Measurements from ENCODE around the gene CCN2. TPM values are rescaled to one million over a fixed set of nuclear protein-coding genes. Genes with fewer than 3 reads are reported as not detected.

CCN2 gene
- total RNA-seq, 1 experiment from 2014 or later = 16.1 TPM

DNA sequence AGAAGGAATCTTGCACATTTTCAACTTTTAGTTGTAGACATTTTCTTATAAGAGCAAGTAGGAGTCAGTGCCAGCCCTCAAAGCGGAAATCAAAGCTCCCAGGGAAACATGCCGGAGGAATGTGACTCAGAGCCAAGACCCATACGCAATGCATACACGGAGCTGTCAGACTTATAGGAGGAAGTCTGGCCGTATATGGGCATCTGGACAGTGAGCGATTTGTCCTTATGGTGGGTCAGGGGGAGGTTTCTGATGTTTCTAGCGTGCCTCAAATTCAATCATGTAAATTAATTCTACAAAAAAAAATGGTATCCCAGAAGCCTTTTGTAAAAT lies 3.6 kb upstream of the CCN2 start:
- no peak for TF ChIP-seq CTCF (IDR thresholded peaks at IDR 0.05; ENCODE audit: insufficient read depth in 1 of 2, low read depth in 1 of 2, low read length in 1 of 2, severe bottlenecking in 1 of 2, unreplicated experiment in 1 of 2)
- H3K36me3 ChIP-seq (ENCODE audit: control insufficient read depth, insufficient read depth, low read length) = peaks cover 1% of the 10 kb centered on the region; the same call in 1 of the 2 replicates
- Mint-ChIP-seq H3K9me3 (ENCODE audit: unreplicated experiment) (no peaks in the 10 kb centered on the region), H3K27ac (ENCODE audit: unreplicated experiment) (no peak overlapping the region), H3K4me1 (ENCODE audit: low read depth, unreplicated experiment) (peaks cover 7% of the 10 kb centered on the region), H3K27me3 (ENCODE audit: insufficient read depth, unreplicated experiment) (no peaks in the 10 kb centered on the region), H3K4me3 (ENCODE audit: unreplicated experiment) (no peak overlapping the region), H3K36me3 (ENCODE audit: insufficient read depth, unreplicated experiment) (peaks cover 15% of the 10 kb centered on the region)
- peaks cover 4% of the 10 kb centered on the region; the same call in 1 of the 2 replicates for H3K9me3 ChIP-seq
- intact Hi-C loops (cut with micrococcal nuclease; ENCODE audit: unreplicated experiment) = no loop called here
- no peak overlapping the region for H3K4me3 ChIP-seq (ENCODE audit: low read depth, low read length)
- no peaks in the 10 kb centered on the region for H3K27me3 ChIP-seq (replicated peaks; ENCODE audit: control insufficient read depth, insufficient read depth, low read length)
- BruUV-seq (replicated peaks) = no TSS peak
- ChIA-PET POLR2A (no interaction called here), CTCF (no interaction called here)
- H3K4me1 ChIP-seq = peaks cover 36% of the 10 kb centered on the region
- DNase-seq = peak in 1 of 2 experiments; percentile 27

- Histone ChIP-seq H3K4me1 (peaks cover 31% of the 10 kb centered on the region), H3K27me3 (replicated peaks; ENCODE audit: control insufficient read depth, insufficient read depth, low read length) (no peaks in the 10 kb centered on the region), H3K4me3 (ENCODE audit: low read depth, low read length) (no peak overlapping the region), H3K9me3 (peaks cover 4% of the 10 kb centered on the region; the same call in 1 of the 2 replicates), H3K36me3 (ENCODE audit: control insufficient read depth, insufficient read depth, low read length) (peaks cover 2% of the 10 kb centered on the region)
- BruUV-seq (replicated peaks) = no TSS peak
- ChIA-PET POLR2A (no interaction called here), CTCF (no interaction called here)
- peaks cover 21% of the 10 kb centered on the region for H3K36me3 Mint-ChIP-seq (ENCODE audit: insufficient read depth, unreplicated experiment)
- H3K4me3 Mint-ChIP-seq (ENCODE audit: unreplicated experiment) = no peak overlapping the region
- peaks cover 7% of the 10 kb centered on the region for H3K4me1 Mint-ChIP-seq (ENCODE audit: low read depth, unreplicated experiment)
- no peak overlapping the region for H3K27ac Mint-ChIP-seq (ENCODE audit: unreplicated experiment)
- intact Hi-C loops (cut with micrococcal nuclease; ENCODE audit: unreplicated experiment) = no loop called here
- H3K9me3 Mint-ChIP-seq (ENCODE audit: unreplicated experiment) = no peaks in the 10 kb centered on the region
- no peaks in the 10 kb centered on the region for H3K27me3 Mint-ChIP-seq (ENCODE audit: insufficient read depth, unreplicated experiment)
- no peak for DNase-seq
- no peak for TF ChIP-seq CTCF (IDR thresholded peaks at IDR 0.05; ENCODE audit: insufficient read depth in 1 of 2, low read depth in 1 of 2, low read length in 1 of 2, severe bottlenecking in 1 of 2, unreplicated experiment in 1 of 2)
These were observed 3.0 kb upstream of the CCN2 start for GRCh38 chr6:131954059-131954774.

GRCh38 chr6:131952886-131953509 lies 1.8 kb upstream of the CCN2 start:
- POLR2A ChIA-PET = no interaction called here
- H3K27me3 Mint-ChIP-seq (ENCODE audit: insufficient read depth, unreplicated experiment) = no peaks in the 10 kb centered on the region
- no peak overlapping the region for H3K4me3 ChIP-seq (ENCODE audit: low read depth, low read length)
- H3K27ac Mint-ChIP-seq (ENCODE audit: unreplicated experiment) = no peak overlapping the region
- H3K9me3 Mint-ChIP-seq (ENCODE audit: unreplicated experiment) = no peaks in the 10 kb centered on the region
- H3K9me3 ChIP-seq = peaks cover 4% of the 10 kb centered on the region; the same call in 1 of the 2 replicates
- H3K4me1 Mint-ChIP-seq (ENCODE audit: low read depth, unreplicated experiment) = peaks cover 7% of the 10 kb centered on the region
- BruUV-seq (replicated peaks) = no TSS peak
- peaks cover 7% of the 10 kb centered on the region for H3K36me3 ChIP-seq (ENCODE audit: control insufficient read depth, insufficient read depth, low read length)
- intact Hi-C loops (cut with micrococcal nuclease; ENCODE audit: unreplicated experiment) = no loop called here
- no peaks in the 10 kb centered on the region for H3K27me3 ChIP-seq (replicated peaks; ENCODE audit: control insufficient read depth, insufficient read depth, low read length)
- H3K4me1 ChIP-seq = peaks cover 20% of the 10 kb centered on the region
- no peak for TF ChIP-seq CTCF (IDR thresholded peaks at IDR 0.05; ENCODE audit: insufficient read depth in 1 of 2, low read depth in 1 of 2, low read length in 1 of 2, severe bottlenecking in 1 of 2, unreplicated experiment in 1 of 2)
- no peak for DNase-seq
- peaks cover 26% of the 10 kb centered on the region for H3K36me3 Mint-ChIP-seq (ENCODE audit: insufficient read depth, unreplicated experiment)
- CTCF ChIA-PET = no interaction called here
- H3K4me3 Mint-ChIP-seq (ENCODE audit: unreplicated experiment) = no peak overlapping the region
